ENCODE measurements around the gene RIOK1.
"Not testable (repeated sequence)": the region's sequence is repeated elsewhere in the genome, so short reads cannot be mapped to it uniquely, and the experiment has no call there.

The RIOK1 gene

DNA sequence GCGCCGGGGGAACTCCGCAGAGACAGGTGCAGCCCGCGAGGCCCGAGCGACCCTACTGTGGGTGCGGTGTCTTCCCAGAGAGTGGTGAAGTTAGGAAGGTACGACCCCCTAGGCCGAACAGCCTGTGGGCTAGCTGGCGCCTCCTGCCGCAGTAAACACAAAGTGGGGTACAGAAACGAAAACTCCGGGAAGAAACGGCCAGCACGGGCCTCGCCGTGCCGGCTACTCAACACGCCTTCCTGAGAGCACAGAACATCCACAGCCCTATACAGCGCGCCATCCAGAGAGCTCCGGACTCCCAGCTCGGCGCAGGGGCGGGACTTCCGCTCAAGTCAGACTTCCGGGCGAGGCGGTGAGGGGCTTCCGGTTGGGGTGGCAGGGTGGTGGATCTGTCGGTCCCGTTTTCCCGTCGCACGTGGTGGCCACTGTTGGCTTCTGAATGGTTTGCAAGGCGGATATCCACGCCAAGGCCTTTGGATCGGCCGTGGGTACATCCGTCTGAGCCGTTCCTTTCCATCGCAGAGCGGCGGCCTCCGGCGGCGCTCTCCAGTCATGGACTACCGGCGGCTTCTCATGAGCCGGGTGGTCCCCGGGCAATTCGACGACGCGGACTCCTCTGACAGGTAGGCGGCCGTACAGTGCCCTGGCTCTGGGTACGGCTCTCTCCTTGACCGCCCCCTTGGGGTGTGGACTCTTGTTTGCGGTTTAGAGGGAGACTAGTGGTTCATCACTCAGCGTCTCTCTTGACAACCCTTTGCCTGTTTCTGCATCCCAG lies at the start of gene RIOK1, which contains the start of gene CAGE1:
Gene RIOK1 (plus strand): TSS at position 358 of the 775 bp plus-strand sequence. CDS start 195 bp downstream, at position 553.
Gene CAGE1 (minus strand): TSS at position 292 of the 775 bp plus-strand sequence. CDS start 2,569 bp downstream, outside the sequence.
- DNase-seq = peak; percentile 56

GRCh38 chr6:7341271-7341670 lies 48.3 kb upstream of the RIOK1 start:
- no peak for DNase-seq

DNA sequence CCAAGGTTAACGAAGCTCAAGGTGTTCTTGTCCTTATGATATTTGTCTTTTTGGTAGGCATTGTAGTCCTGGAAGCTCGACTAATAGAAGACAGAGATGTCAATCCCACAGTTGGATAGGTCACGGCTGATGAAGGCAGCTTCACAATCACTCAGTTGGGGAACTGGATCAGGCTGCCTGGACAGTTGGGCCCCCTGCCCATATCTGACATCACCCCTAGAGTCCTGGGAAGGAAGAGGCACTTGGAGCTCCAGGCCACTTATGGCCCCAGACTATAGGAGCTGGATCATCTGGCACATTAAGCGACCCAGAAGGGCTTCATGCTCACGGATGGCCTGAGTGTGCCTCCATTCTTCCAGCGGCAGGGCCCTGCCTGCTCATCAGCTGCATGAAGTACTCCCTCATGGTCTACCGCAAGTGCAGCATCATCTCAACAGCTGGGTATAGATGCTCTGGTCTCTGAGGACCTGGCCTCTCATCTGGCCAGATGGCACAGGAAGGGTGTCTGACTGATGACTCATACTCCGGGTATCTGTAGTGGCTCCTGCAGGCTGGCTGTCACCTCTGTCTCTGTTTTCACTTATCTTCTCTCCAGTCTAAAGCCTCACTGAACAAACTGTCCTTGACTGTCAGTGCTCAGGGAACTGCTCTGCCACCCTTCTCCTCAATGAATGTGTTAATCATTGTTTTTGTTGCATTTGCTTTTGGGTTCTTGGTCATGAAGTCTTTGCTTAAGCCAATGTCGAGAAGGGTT lies 47.4 kb upstream of the RIOK1 start:
- DNase-seq = no peak

GRCh38 chr6:7343546-7344475 lies 45.8 kb upstream of the RIOK1 start:
- DNase-seq = no peak

GRCh38 chr6:7344773-7345450 lies 44.7 kb upstream of the RIOK1 start:
- DNase-seq = not testable (repeated sequence)

DNA sequence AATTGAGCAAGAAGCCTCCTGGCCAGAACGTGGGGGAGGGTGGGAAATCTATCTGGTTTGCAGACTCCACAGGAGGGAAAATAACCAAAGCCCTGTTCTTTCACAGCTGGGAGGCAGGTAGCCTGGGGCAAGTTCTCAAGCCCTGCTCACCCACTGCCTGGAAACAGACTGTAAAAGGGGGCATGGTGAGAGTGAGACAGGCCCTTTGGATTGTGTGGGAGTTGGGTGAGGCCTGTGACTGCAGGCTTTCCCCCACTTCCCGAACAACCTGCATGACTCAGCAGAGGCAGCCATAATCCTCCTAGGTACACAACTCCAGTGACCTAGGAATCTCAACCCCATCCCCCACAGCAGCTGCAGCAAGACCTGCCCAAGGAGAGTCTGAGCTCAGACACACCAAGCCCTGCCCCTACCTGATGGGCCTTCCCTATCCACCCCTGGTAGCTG lies 42.0 kb upstream of the RIOK1 start:
- not testable (repeated sequence) for DNase-seq

- not testable (repeated sequence) for DNase-seq
These were observed 39.0 kb upstream of the RIOK1 start for GRCh38 chr6:7350591-7350990.

DNA sequence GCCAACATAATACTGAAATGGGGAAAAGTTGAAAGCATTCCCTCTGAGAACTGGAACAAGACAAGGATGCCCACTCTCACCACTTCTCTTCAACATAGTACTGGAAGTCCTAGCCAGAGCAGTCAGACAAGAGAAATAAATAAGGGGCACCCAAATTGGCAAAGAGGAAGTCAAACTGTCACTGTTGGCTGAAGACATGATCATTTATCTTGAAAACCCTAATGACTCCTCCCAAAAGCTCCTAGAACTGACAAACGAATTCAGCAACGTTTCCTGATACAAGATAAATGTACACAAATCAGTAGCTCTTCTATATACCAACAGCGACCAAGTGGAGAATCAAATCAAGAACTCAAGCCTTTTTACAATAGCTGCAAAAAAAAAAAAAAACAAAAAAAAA lies 37.7 kb upstream of the RIOK1 start:
- not testable (repeated sequence) for DNase-seq

GRCh38 chr6:7367408-7367807 lies 22.2 kb upstream of the RIOK1 start:
- DNase-seq = no peak

DNA sequence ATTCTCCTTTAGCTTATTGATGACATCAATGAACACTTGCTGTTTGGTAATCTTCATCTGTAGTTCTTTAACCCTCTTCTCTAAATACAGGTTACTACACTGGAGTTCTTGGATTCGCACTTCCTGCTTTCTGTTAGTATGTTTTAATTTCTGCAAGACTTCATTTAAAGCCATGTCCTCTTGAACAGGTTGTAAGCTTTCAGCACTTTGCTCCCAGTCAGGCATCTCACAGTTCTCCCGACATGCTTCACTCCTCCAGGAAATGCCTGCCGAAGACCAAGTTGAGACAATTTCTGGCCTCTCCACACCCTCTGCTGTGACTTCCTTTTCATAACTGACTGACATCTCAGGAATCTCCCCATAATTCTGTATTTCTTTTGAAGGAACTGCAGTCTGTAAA lies 15.9 kb upstream of the RIOK1 start:
- no peak for DNase-seq

GRCh38 chr6:7377961-7378360 lies 11.6 kb upstream of the RIOK1 start:
- DNase-seq = no peak

DNA sequence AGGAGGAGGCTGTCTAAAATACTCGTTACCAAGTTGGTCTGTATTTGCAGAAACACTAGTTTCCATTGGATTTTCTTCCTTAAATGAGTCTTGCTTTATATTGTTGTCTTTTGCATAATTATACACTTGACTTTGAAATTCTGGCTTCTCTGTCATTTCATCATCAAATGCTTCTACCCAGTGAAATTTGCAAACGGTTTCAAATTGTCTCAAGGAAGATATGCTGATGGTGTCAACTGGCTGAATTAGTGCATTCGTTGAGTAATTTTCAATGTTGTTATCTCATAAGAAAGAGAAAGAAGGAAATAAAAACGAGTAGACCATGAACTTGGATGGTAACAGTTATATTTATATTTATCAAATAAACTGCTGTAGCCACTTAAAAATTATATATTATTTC lies 10.9 kb upstream of the RIOK1 start:
- no peak for DNase-seq

GRCh38 chr6:7381092-7381491 lies 8.5 kb upstream of the RIOK1 start:
- DNase-seq = no peak

GRCh38 chr6:7389162-7389450 lies 502 bp upstream of the RIOK1 start:
- no peak for DNase-seq

GRCh38 chr6:7390226-7390878 lies 744 bp downstream of the RIOK1 start:
- no peak for DNase-seq

DNA sequence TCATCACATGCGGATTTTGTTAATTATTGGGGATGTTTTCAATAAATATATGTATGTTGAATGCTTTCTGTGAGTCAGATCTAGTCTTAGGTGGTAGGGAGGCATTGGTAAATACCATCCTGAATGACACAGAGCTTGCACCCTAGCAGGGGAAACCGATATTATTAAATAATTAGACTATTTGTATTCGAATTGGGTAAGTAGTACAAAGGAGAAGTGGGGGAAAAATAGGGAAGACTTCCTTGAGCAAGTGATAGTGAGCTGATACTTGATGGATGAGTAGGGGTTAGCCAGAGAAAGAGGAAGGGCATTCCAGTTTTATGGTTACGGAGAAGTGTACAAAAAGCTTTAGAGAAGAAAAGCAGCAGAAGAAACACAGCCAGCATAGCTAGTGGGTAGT lies 1.5 kb downstream of the RIOK1 start:
- DNase-seq = no peak

DNA sequence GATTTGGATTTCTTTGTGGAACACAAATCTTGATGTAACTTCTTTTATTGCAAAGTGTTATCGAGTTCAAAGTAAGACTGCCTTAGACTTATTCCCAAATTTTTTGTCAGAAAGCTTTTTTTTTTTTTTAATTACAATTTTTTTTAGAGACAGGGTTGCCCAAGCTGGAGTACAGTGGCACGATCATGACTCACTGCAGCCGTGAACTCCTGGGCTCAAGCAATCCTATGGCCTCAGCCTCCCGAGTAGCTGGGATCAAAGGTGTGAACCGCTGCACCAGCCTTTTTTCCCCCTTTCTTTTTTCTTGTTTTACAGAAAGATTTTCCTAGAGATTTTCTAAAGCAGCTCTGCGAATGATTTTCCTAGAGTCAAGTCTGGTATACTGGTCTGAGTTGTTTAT lies 2.8 kb downstream of the RIOK1 start:
- DNase-seq = no peak

DNA sequence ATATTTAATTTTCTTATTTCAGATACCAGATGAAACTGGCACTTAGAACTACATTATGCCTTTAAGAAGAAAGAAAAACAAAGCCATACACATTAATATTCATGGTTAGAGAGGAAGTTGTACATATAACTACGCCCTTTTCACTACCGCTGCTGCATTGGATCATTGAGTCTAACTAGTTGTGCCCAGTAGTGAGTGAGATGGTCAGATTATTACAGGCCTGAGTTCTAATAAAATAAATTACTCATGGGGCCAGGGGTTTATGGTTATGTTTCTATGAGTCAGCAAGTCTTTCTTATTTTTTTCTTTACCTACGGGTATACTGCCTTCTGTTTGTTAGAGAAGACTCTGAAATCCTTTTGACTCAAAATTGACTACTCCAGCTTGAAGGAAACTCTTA lies 11.5 kb downstream of the RIOK1 start:
- no peak for DNase-seq

GRCh38 chr6:7402716-7403115 lies 13.1 kb downstream of the RIOK1 start:
- no peak for DNase-seq

- DNase-seq = no peak
These were observed 14.9 kb downstream of the RIOK1 start for GRCh38 chr6:7404546-7404945.

DNA sequence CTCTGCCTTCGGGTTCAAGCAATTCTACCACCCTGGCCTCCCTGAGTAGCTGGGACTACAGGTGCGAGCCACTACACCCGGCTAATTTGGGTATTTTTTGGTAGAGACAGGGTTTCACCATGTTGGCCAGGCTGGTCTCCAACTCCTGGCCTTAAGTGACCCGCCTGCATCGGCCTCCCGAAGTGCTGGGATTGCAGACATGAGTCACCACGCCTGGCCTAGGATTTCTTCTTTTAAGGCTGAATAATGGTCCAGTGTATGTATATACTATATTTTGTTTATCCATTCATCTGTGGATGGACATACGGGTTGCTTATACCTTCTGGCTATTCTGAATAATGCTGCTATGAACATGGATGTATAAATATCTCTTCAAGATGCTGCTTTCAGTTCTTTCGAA lies 17.1 kb downstream of the RIOK1 start:
- DNase-seq = no peak

GRCh38 chr6:7409740-7410139 lies 20.1 kb downstream of the RIOK1 start:
- DNase-seq = no peak

Measured in DMS79 (cell line).